Tibial artery (tissue), 4 donors: ENCODE measurements around the gene PALLD.

Experiments
- DNase-seq, 2 donors: peaks; one replicate each; pipeline ENCODE4 v3.0.0-alpha.2; 2019
- H3K27ac ChIP-seq, 2 donors: fragments of 200-600 bp; sonication (generic) in 1 of 2; 1 replicate in 1 of 2; 2 replicates in 1 of 2; pipeline ENCODE4 v1.5.1; 2018 to 2019; ENCODE audit warnings: mild to moderate bottlenecking in 1 of 2
- H3K27me3 ChIP-seq, 2 donors: fragments of 200-600 bp; sonication (generic) in 1 of 2; one replicate each; pipeline versions ENCODE4 v1.5.1 to v1.6.0; 2016 to 2019
- H3K36me3 ChIP-seq, 3 donors: fragments of 200-600 bp; sonication (generic) in 2 of 3; one replicate each; pipeline ENCODE4 v1.5.1; 2016 to 2019; ENCODE audit warnings: mild to moderate bottlenecking in 2 of 3
- H3K4me1 ChIP-seq, 4 donors: fragments of 200-600 bp; sonication (generic) in 2 of 4; 1 replicate in 3 of 4; 2 replicates in 1 of 4; pipeline ENCODE4 v1.5.1; 2016 to 2019
- H3K4me3 ChIP-seq, 2 donors: fragments of 200-600 bp; sonication (generic) in 1 of 2; 1 replicate in 1 of 2; 2 replicates in 1 of 2; pipeline ENCODE4 v1.5.1; 2018 to 2019; ENCODE audit warnings: mild to moderate bottlenecking in 2 of 2
- H3K9me3 ChIP-seq, 3 donors: fragments of 200-600 bp; sonication (generic) in 1 of 3; one replicate each; pipeline ENCODE4 v1.5.1; 2016 to 2019
- CTCF ChIP-seq, 2 experiments: fragments of 200-600 bp in 1 of 2; fragments of 450-650 bp in 1 of 2; IDR thresholded peaks; one replicate each; pipeline ENCODE4 v1.5.1; 2017 to 2019; ENCODE audit warnings: antibody characterized with exemption in 2 of 2, mild to moderate bottlenecking in 1 of 2, moderate library complexity in 1 of 2
- intact Hi-C: fragments of 100-400 bp; cut with DNase I; formaldehyde crosslinking; loops from one replicate; pipeline ENCODE4 v1.15.0; 2023; ENCODE audit warnings: low total_unique reads

Gene PALLD

GRCh38 chr4:168619266-168619631 is 122.4 kb downstream of the PALLD start:
- no peaks in the 10 kb centered on the region for H3K36me3 ChIP-seq
- H3K27ac ChIP-seq: peak overlapping the region in 1 of 2 donors; percentile 2
- intact Hi-C loops: no loop called here
- no peaks in the 10 kb centered on the region for H3K9me3 ChIP-seq
- DNase-seq: no peak
- peaks cover 0 to 52% (median 32%) of the 10 kb centered on the region in 4 donors for H3K4me1 ChIP-seq
- TF ChIP-seq CTCF (IDR thresholded peaks at IDR 0.05): no peak
- no peak overlapping the region for H3K4me3 ChIP-seq
- H3K27me3 ChIP-seq: no peaks in the 10 kb centered on the region

- Histone ChIP-seq H3K9me3 (no peaks in the 10 kb centered on the region), H3K36me3 (no peaks in the 10 kb centered on the region), H3K27me3 (no peaks in the 10 kb centered on the region), H3K27ac (peak overlapping the region in 1 of 2 donors; percentile 5), H3K4me3 (no peak overlapping the region), H3K4me1 (peaks cover 0 to 35% (median 23%) of the 10 kb centered on the region in 4 donors)
- intact Hi-C loops: no loop called here
- DNase-seq: no peak
- no peak for TF ChIP-seq CTCF (IDR thresholded peaks at IDR 0.05)
Measured at GRCh38 chr4:168621806-168622589, 125.1 kb downstream of the PALLD start.

- no peaks in the 10 kb centered on the region for H3K9me3 ChIP-seq
- no peak overlapping the region for H3K4me3 ChIP-seq
- no peak for DNase-seq
- intact Hi-C loops: no loop called here
- H3K27ac ChIP-seq: peak overlapping the region in 1 of 2 donors; percentile 5
- H3K36me3 ChIP-seq: no peaks in the 10 kb centered on the region
- TF ChIP-seq CTCF (IDR thresholded peaks at IDR 0.05): no peak
- H3K27me3 ChIP-seq: no peaks in the 10 kb centered on the region
- peaks cover 0 to 35% (median 23%) of the 10 kb centered on the region in 4 donors for H3K4me1 ChIP-seq
Measured at GRCh38 chr4:168622600-168622999, 125.7 kb downstream of the PALLD start.

- no peak for TF ChIP-seq CTCF (IDR thresholded peaks at IDR 0.05)
- Histone ChIP-seq H3K4me3 (no peak overlapping the region), H3K27ac (no peak overlapping the region), H3K9me3 (no peaks in the 10 kb centered on the region), H3K4me1 (peaks cover 0 to 35% (median 23%) of the 10 kb centered on the region in 4 donors), H3K27me3 (no peaks in the 10 kb centered on the region), H3K36me3 (no peaks in the 10 kb centered on the region)
- DNase-seq: no peak
- intact Hi-C loops: no loop called here
Measured at GRCh38 chr4:168623011-168623410, 126.2 kb downstream of the PALLD start.

- Histone ChIP-seq H3K4me1 (peaks cover 0 to 32% (median 21%) of the 10 kb centered on the region in 4 donors), H3K27me3 (no peaks in the 10 kb centered on the region), H3K27ac (no peak overlapping the region), H3K4me3 (no peak overlapping the region), H3K36me3 (no peaks in the 10 kb centered on the region), H3K9me3 (no peaks in the 10 kb centered on the region)
- intact Hi-C loops: no loop called here
- TF ChIP-seq CTCF (IDR thresholded peaks at IDR 0.05): no peak
- no peak for DNase-seq
Measured at GRCh38 chr4:168623484-168623883, 126.6 kb downstream of the PALLD start.
